Effector memory CD8-positive, alpha-beta T cell (primary cell): ENCODE results near the gene SLC44A3.
A peak's percentile ranks its signal among the peaks of the same experiment; 100 is the strongest.

ENCODE experiments used
- ATAC-seq: fragments of 150-1000 bp; cut with Tn5 transposase; replicated peaks from 2 replicates; pipeline ENCODE4 v1.10.0; 2021; ENCODE audit warnings: mild to moderate bottlenecking, moderate library complexity
- DNase-seq, 3 experiments: peaks; one replicate each; pipeline ENCODE4 v3.0.0; 2021
- H3K27ac Mint-ChIP-seq, 2 donors: one replicate each; pipeline ENCODE4 v1.8.0; 2022; ENCODE audit warnings: mild to moderate bottlenecking in 2 of 2, mixed read lengths in 2 of 2, moderate library complexity in 2 of 2
- H3K27me3 Mint-ChIP-seq, 2 donors: one replicate each; pipeline ENCODE4 v1.8.0; 2022; ENCODE audit warnings: mixed read lengths in 2 of 2
- H3K36me3 Mint-ChIP-seq: one replicate; pipeline ENCODE4 v1.8.0; 2022; ENCODE audit warnings: mild to moderate bottlenecking, moderate library complexity, mixed read lengths; ENCODE audit not compliant: insufficient read depth
- H3K4me1 Mint-ChIP-seq, 2 donors: one replicate each; pipeline ENCODE4 v1.8.0; 2022; ENCODE audit warnings: low read depth in 2 of 2, mixed read lengths in 2 of 2
- H3K4me3 Mint-ChIP-seq, 2 donors: one replicate each; pipeline ENCODE4 v1.8.0; 2022; ENCODE audit warnings: mild to moderate bottlenecking in 2 of 2, mixed read lengths in 2 of 2, moderate library complexity in 2 of 2
- H3K9me3 Mint-ChIP-seq, 2 donors: one replicate each; pipeline ENCODE4 v1.8.0; 2022; ENCODE audit warnings: mixed read lengths in 2 of 2

Gene SLC44A3

DNA sequence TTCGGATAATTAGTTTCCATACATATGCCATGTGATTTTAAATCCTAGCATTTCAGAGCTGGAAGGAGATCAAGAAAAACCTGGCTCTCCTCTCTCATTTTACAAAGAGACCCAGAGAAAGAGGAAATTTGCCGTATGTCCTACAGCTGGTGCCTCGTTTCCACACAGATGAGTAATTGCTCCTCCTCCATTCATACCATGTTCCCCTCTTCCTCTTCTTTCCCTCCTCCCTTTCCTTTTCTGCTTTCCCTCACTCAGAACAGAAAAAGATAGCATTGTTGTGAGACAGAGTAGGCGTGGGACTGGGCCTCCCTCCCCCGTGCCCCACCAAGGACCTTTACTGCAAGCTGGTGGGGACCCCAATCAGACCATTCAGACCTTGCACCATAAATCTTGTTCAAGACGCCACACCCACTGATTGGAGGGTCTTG is 13.7 kb upstream of the SLC44A3 start:
- ATAC-seq (no peak), DNase-seq (no peak)
- peaks cover 5 to 14% of the 10 kb centered on the region in 2 donors for H3K4me1 Mint-ChIP-seq
- no peaks in the 10 kb centered on the region for H3K36me3 Mint-ChIP-seq
- peaks cover 10 to 11% of the 10 kb centered on the region in 2 donors for H3K27me3 Mint-ChIP-seq
- H3K9me3 Mint-ChIP-seq, result no peaks in the 10 kb centered on the region
- H3K27ac Mint-ChIP-seq, result peak overlapping the region in 1 of 2 donors; percentile 39
- H3K4me3 Mint-ChIP-seq, result no peak overlapping the region

DNA sequence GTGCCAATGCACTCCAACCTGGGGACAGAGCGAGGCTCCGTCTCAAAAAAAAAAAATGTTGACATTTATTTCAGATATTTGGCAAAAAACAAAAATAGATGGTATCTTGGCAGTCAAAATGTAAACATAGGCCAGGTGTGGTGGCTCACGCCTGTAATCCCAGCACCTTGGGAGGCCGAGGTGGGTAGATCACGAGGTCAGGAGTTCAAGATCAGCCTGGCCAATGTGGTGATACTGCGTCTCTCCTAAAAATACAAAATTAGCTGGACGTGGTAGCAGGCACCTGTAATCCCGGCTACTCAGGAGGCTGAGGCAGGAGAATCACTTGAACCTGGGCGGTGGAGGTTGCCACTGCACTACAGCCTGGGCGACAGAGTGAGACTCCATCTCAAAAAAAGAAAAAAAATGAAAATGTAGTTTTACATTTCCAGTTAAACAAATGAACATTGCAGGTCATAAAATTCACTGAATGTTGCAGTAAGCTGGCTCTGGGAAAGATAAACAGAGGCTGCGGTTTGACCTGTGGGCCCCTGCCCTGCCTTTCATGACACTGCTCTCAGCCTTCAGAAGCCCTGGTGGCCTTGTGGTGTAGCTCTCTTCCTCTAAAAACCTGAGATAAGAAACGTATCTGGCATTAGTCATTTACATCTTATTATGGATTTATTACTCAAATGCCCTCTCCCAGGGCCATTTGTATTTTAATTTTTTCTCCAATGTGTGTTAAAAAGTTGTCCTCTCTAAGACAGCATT is 12.2 kb upstream of the SLC44A3 start:
- Mint-ChIP-seq H3K36me3 (no peaks in the 10 kb centered on the region), H3K27ac (peak overlapping the region in 1 of 2 donors; percentile 19), H3K4me1 (peaks cover 0 to 6% of the 10 kb centered on the region in 2 donors)

DNA sequence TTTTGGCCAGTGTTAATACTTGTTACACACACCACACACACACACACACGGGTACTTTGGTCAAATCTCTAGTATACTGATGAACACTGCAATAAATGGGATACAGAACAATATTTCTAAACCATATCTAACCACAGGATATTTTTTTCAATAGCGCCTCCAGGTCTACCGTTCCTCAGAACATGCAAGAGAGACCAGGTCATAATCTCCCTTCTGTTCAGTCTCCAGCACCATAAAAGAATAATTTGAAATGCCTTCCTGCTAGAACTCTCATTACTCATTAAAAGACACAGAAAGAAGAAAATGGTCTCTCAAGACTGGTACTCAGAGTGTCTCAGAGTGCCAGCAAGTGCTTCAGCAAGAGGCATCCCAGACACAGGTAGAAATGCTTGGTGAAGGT is 11.5 kb upstream of the SLC44A3 start:
- DNase-seq, result no peak
- H3K27me3 Mint-ChIP-seq, result peaks cover 10 to 12% of the 10 kb centered on the region in 2 donors
- H3K4me1 Mint-ChIP-seq, result peaks cover 0 to 6% of the 10 kb centered on the region in 2 donors
- H3K36me3 Mint-ChIP-seq, result no peaks in the 10 kb centered on the region
- no peaks in the 10 kb centered on the region for H3K9me3 Mint-ChIP-seq
- H3K4me3 Mint-ChIP-seq, result no peak overlapping the region
- no peak for ATAC-seq
- no peak overlapping the region for H3K27ac Mint-ChIP-seq

More for the DNA sequence above, 12.2 kb upstream of the SLC44A3 start:
- no peak for DNase-seq
- H3K4me3 Mint-ChIP-seq, result peak overlapping the region in 1 of 2 donors; percentile 36
- H3K27me3 Mint-ChIP-seq, result peaks cover 10 to 11% of the 10 kb centered on the region in 2 donors
- H3K9me3 Mint-ChIP-seq, result no peaks in the 10 kb centered on the region
- peak; percentile 84 for ATAC-seq

DNA sequence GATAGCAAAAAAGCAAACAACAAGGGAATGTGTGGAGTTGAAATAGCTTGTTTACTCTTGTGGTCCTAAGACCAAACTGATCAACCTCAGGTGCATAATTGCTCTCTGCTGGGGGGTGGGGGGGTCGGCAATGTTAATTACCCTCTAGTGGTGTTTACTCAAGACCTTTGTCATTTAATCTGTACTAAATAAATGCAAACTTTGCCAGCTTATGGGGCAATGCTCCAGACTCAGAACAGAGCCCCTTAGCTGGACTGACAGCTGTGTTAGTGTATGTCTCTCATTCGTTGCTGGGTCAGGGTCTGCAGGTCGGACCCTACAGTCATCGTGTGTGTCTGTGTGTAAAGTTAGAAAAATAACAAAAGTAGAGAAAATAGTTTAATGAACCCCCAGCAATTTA is 7.2 kb upstream of the SLC44A3 start:
- no peaks in the 10 kb centered on the region for H3K4me1 Mint-ChIP-seq
- ATAC-seq, result no peak
- no peaks in the 10 kb centered on the region for H3K36me3 Mint-ChIP-seq
- H3K9me3 Mint-ChIP-seq, result peaks cover 0 to 1% of the 10 kb centered on the region in 2 donors
- H3K27me3 Mint-ChIP-seq, result peaks cover 2 to 19% of the 10 kb centered on the region in 2 donors
- no peak for DNase-seq
- H3K27ac Mint-ChIP-seq, result no peak overlapping the region
- no peak overlapping the region for H3K4me3 Mint-ChIP-seq

DNA sequence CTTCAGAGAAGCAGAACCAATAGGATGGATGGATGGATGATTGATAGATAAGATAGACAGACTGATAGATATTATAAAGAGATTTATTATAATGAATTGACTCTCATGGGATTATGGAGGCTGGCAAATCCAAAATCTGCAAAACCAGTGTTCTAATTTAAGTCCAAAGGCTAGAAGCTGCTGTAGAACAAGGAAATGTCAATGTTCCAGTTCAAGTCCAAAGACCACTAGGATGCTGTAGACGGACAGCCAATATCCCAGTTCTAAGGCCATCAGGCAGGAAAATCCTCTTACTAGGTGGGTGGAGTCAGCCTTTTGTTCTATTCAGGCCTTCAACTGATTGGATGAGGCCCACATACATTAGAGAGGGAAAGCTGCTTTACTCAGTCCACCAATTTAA is 4.1 kb upstream of the SLC44A3 start:
- Mint-ChIP-seq H3K9me3 (peaks cover 0 to 1% of the 10 kb centered on the region in 2 donors), H3K4me3 (no peak overlapping the region), H3K27me3 (peaks cover 21 to 40% of the 10 kb centered on the region in 2 donors), H3K27ac (no peak overlapping the region), H3K4me1 (peaks cover 0 to 4% of the 10 kb centered on the region in 2 donors), H3K36me3 (no peaks in the 10 kb centered on the region)
- DNase-seq (no peak), ATAC-seq (no peak)

DNA sequence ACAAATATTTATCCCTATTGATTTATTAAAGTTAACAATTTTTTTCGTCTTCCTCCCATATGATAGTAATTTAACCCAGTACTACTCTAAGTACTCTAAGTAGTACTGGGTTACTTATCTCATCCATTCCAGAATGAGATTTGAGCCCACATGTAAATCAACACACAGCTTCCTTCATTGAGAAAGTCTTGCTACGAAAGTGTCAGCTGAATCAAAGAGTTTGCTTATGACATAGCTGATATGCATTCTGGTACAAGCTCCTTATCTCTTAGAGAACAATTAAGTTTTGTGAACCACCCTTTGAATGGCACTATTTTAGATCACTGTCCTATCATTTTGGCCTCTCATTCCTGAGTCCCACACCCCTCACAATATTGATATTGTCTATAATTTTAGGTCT is 2.4 kb upstream of the SLC44A3 start:
- Mint-ChIP-seq H3K27ac (no peak overlapping the region), H3K4me1 (peaks cover 0 to 7% of the 10 kb centered on the region in 2 donors), H3K9me3 (peaks cover 0 to 1% of the 10 kb centered on the region in 2 donors), H3K27me3 (peaks cover 34 to 49% of the 10 kb centered on the region in 2 donors), H3K36me3 (no peaks in the 10 kb centered on the region), H3K4me3 (no peak overlapping the region)
- DNase-seq, result no peak
- ATAC-seq, result no peak

DNA sequence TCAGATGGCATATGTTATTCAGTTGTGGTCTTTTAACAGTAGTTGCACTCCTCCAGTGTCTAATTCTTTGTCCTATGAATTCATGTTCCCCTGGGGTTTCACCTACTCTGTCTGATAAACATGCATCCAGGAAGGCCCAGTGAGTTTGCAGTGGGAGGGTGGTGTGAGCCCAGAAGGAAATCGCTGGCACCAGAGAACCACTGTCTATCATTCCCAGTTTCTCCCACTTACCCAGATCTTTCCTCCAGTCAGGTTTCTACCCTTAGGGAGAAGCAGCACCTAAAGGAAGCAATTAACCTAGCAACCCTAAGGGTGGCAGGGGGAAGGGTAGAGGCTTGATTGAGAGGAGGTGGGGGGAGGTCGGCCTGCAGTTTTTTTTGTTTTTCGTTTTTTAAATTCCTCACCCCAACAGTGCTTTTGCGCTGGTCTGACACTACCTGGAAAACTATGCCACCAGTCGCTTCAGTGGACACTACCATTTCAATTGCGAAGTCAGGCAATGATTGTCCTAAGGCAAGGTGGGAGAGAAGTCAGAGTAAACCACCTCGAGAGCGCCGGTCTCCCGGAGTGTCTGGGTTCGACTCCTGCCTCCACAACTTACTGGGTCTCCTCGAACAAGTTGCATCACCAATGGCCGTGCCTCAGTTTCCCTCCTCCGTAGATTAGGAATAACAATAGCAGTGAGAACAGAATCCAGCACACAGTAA is 766 bp upstream of the SLC44A3 start:
- peaks cover 0 to 1% of the 10 kb centered on the region in 2 donors for H3K9me3 Mint-ChIP-seq
- H3K36me3 Mint-ChIP-seq, result no peaks in the 10 kb centered on the region
- DNase-seq, result no peak
- H3K27ac Mint-ChIP-seq, result no peak overlapping the region
- no peak for ATAC-seq
- peaks cover 0 to 7% of the 10 kb centered on the region in 2 donors for H3K4me1 Mint-ChIP-seq
- peak overlapping the region in 1 of 2 donors; percentile 71 for H3K4me3 Mint-ChIP-seq
- H3K27me3 Mint-ChIP-seq, result peaks cover 38 to 53% of the 10 kb centered on the region in 2 donors

DNA sequence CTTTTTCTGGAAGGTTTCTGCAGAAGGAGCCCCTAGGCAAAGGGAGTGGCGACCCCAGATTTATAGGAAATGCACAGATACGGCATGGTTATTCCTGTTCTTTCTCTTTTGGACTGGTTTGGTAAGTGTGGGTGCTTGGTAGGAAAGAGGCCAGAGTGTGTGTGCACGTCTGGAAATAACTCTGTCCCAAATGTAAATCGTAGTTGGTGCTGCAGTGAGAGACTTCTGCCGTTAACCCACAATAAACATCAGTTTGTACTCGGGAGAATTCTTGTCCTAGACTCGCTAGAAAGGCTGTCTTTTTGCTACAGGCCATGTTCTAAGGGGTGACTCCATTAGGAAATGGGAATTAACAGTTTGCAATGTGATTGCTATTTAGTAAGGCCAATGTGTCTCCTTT is 779 bp downstream of the SLC44A3 start:
- no peak overlapping the region for H3K27ac Mint-ChIP-seq
- H3K36me3 Mint-ChIP-seq, result no peaks in the 10 kb centered on the region
- H3K4me1 Mint-ChIP-seq, result peaks cover under 1 to 7% of the 10 kb centered on the region in 2 donors
- H3K4me3 Mint-ChIP-seq, result peak overlapping the region; percentile 34 to 71
- DNase-seq (no peak), ATAC-seq (no peak)
- no peaks in the 10 kb centered on the region for H3K9me3 Mint-ChIP-seq
- H3K27me3 Mint-ChIP-seq, result peaks cover 42 to 52% of the 10 kb centered on the region in 2 donors

DNA sequence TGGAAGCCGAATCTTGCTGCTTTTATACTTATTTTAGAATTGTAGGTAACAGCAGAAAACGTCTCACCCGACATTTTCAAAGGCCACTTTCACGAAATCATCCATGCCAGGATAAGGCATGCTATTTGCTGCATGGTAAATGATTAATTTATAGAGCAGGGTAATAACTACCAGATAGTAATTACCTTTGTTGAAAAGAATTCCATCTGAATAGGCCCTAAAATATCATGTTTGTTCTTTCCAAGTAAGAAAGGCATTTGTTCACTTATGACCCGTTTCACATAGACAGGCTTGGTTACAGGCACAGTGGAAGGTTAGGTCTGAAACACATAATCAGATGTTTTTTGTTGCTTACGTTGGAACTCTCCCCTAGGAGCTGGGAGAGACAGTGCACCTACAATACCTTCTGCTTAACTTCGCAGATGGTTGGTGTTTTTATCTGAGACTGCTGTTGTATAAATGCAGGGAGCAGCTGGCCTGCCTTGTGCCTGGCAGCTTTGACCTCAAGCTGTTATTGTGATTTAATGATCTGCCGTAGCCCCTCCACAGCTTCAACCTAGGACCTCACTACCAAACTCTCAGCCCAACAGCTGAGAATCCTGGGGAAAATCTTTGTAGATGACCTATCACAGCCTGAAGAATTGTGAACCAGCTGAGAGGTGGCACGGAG is 1.6 kb downstream of the SLC44A3 start:
- DNase-seq, result no peak
- Mint-ChIP-seq H3K36me3 (no peaks in the 10 kb centered on the region), H3K27ac (no peak overlapping the region), H3K4me1 (peaks cover 4 to 7% of the 10 kb centered on the region in 2 donors), H3K27me3 (peaks cover 50 to 52% of the 10 kb centered on the region in 2 donors), H3K4me3 (no peak overlapping the region), H3K9me3 (no peaks in the 10 kb centered on the region)
- no peak for ATAC-seq

DNA sequence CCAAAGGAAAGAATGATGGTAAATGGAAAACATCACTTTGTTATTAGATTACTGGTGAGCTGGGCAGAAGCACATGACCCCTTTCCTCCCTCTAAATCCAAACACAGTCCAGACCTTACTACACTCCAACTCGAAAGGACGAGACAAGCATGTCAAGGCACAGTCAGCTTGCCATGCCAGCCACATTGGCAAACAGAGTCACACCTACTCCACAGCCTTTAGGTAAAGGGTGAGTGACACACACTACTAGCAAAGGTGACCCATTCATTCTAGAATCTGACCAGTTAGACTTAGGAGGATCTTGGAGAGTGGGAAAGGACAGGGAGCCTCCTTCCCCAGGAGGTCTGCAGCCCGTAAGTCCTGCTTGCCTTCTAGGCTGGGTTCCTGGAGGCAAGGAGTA is 3.0 kb downstream of the SLC44A3 start:
- H3K4me3 Mint-ChIP-seq, result no peak overlapping the region
- no peaks in the 10 kb centered on the region for H3K9me3 Mint-ChIP-seq
- H3K27me3 Mint-ChIP-seq, result peaks cover 52 to 57% of the 10 kb centered on the region in 2 donors
- H3K36me3 Mint-ChIP-seq, result no peaks in the 10 kb centered on the region
- DNase-seq, result no peak
- H3K4me1 Mint-ChIP-seq, result peaks cover 4 to 7% of the 10 kb centered on the region in 2 donors
- no peak for ATAC-seq
- no peak overlapping the region for H3K27ac Mint-ChIP-seq

DNA sequence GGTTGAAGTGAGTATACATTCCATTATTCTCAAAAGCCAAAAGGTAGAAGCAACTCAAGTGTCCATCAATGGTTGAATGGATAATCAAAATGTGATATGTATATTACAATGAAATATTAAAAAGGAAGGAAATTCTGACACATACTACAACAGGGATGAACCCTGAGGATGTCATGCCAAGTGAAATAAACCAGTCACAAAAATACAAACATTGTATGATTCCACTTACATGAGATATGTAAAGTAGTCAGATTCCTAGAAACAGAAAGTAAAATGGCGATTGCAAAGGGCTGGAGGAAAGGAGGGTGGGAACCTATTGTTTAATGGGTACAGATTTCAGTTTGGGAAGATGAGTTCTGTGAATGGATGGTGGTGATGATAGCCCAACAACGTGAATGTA is 5.8 kb downstream of the SLC44A3 start:
- DNase-seq, result no peak
- peaks cover 35 to 46% of the 10 kb centered on the region in 2 donors for H3K27me3 Mint-ChIP-seq
- H3K4me1 Mint-ChIP-seq, result peaks cover 4% of the 10 kb centered on the region in 2 donors
- H3K9me3 Mint-ChIP-seq, result no peaks in the 10 kb centered on the region
- H3K4me3 Mint-ChIP-seq, result no peak overlapping the region
- H3K36me3 Mint-ChIP-seq, result no peaks in the 10 kb centered on the region
- H3K27ac Mint-ChIP-seq, result no peak overlapping the region
- no peak for ATAC-seq

DNA sequence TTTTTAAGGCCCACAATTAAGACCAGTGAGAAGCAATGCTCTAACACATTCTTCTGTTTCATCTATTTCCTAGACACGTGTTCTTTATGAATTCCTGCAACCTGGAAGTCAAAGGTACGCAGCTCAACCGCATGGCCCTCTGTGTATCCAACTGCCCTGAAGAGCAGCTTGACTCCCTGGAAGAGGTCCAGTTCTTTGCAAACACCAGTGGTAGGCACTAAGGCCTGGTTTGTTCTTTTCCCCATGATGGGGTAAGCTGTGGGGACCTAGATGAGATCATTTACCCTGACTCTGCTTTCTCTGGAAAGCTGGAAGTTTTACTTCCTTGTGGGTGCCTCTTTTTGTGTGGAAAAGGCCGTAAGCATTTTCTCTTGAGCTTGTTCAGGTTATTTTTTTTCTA is 7.3 kb downstream of the SLC44A3 start:
- DNase-seq (no peak), ATAC-seq (no peak)
- H3K27ac Mint-ChIP-seq, result no peak overlapping the region
- H3K27me3 Mint-ChIP-seq, result peaks cover 36 to 37% of the 10 kb centered on the region in 2 donors
- H3K4me1 Mint-ChIP-seq, result peaks cover 0 to 4% of the 10 kb centered on the region in 2 donors
- H3K4me3 Mint-ChIP-seq, result no peak overlapping the region
- H3K9me3 Mint-ChIP-seq, result no peaks in the 10 kb centered on the region
- H3K36me3 Mint-ChIP-seq, result no peaks in the 10 kb centered on the region

DNA sequence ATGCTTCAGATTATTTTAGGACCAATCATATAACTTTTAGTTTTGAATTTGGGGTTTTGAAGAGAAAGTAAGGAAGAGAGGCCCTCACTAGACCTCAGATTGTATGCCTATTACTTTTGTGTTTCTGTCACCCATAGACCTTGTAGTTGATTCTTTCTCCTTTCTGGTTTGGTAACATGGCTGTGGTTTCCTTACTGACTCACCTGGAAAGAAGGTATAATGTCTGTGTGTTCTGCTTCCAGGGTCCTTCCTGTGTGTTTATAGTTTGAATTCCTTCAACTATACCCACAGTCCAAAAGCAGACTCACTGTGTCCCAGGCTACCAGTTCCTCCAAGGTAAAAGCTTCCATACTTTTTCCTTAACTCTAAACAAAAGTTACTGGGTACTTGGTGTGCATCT is 8.1 kb downstream of the SLC44A3 start:
- DNase-seq, result no peak

More for the DNA sequence above, 8.1 kb downstream of the SLC44A3 start:
- Mint-ChIP-seq H3K9me3 (no peaks in the 10 kb centered on the region), H3K27ac (no peak overlapping the region), H3K36me3 (no peaks in the 10 kb centered on the region), H3K27me3 (peaks cover 34% of the 10 kb centered on the region in 2 donors), H3K4me3 (no peak overlapping the region), H3K4me1 (peaks cover 0 to 4% of the 10 kb centered on the region in 2 donors)
- no peak for ATAC-seq
